PC-9 (cell line): Measurements from ENCODE around the gene RIOK2. TPM values are rescaled to one million over a fixed set of nuclear protein-coding genes. Genes with fewer than 3 reads are reported as not detected.

ENCODE experiments used
- BruUV-seq: library from RNA; stranded (reverse); fragments of 400-500 nt; replicated peaks from 2 replicates; lab custom pipeline; 2021; lab: Mats Ljungman, UMichigan
- CTCF ChIA-PET: fragments of 300-600 bp; sonication (Branson Sonifier 250); formaldehyde crosslinking; loops from one replicate; lab custom pipeline; 2022; ENCODE audit warnings: antibody characterized with exemption; lab: Charles Lee
- POLR2A ChIA-PET: fragments of 300-600 bp; sonication (Branson Sonifier 250); formaldehyde crosslinking; loops from one replicate; lab custom pipeline; 2022; ENCODE audit warnings: antibody characterized with exemption; ENCODE audit not compliant: unreplicated experiment; lab: Charles Lee
- DNase-seq, 2 experiments: peaks; one replicate each; pipeline versions ENCODE4 v3.0.0 to v3.0.0-alpha.2; 2015 to 2022; ENCODE audit warnings: mixed read lengths in 1 of 2
- H2AFZ ChIP-seq: fragments of 200-600 bp; sonication (generic); 2 replicates; pipeline ENCODE4 v1.8.1; 2017; ENCODE audit warnings: antibody characterized with exemption
- H3F3A ChIP-seq: fragments of 200-600 bp; sonication (generic); 2 replicates; pipeline ENCODE4 v1.8.1; 2017; ENCODE audit warnings: antibody characterized with exemption, mild to moderate bottlenecking, low read depth; ENCODE audit not compliant: insufficient read depth
- H3K27ac ChIP-seq: fragments of 200-600 bp; sonication (generic); 2 replicates; pipeline ENCODE4 v1.6.1; 2016; ENCODE audit warnings: mixed run types
- H3K27me3 ChIP-seq: fragments of 200-600 bp; sonication (generic); 2 replicates; pipeline ENCODE4 v1.6.1; 2016; ENCODE audit warnings: low read depth, mixed run types; ENCODE audit not compliant: insufficient read depth
- H3K36me3 ChIP-seq: fragments of 200-600 bp; sonication (generic); 2 replicates; pipeline ENCODE4 v1.6.1; 2016; ENCODE audit warnings: low read depth, mixed run types
- H3K4me1 ChIP-seq: fragments of 200-600 bp; sonication (generic); replicated peaks from 2 replicates; pipeline ENCODE4 v1.6.1; 2016; ENCODE audit warnings: mixed run types; ENCODE audit not compliant: insufficient read depth
- H3K4me2 ChIP-seq: fragments of 200-600 bp; sonication (generic); 2 replicates; pipeline ENCODE4 v1.6.1; 2017; ENCODE audit warnings: mixed run types
- H3K4me3 ChIP-seq: fragments of 200-600 bp; sonication (generic); 2 replicates; pipeline ENCODE4 v1.6.1; 2016; ENCODE audit warnings: mixed run types
- H3K79me2 ChIP-seq: fragments of 200-600 bp; sonication (generic); 2 replicates; pipeline ENCODE4 v1.6.1; 2017; ENCODE audit warnings: low read depth, mixed run types
- H3K9me2 ChIP-seq: fragments of 200-600 bp; sonication (generic); 2 replicates; pipeline ENCODE4 v1.8.1; 2017; ENCODE audit warnings: mild to moderate bottlenecking; ENCODE audit not compliant: insufficient read depth
- H3K9me3 ChIP-seq: fragments of 200-600 bp; sonication (generic); 2 replicates; pipeline ENCODE4 v1.8.1; 2016; ENCODE audit warnings: low read depth; ENCODE audit not compliant: insufficient read depth
- H4K20me1 ChIP-seq: fragments of 200-600 bp; sonication (generic); 2 replicates; pipeline ENCODE4 v1.8.1; 2017; ENCODE audit not compliant: insufficient read depth
- EZH2 ChIP-seq: fragments of 200-600 bp; sonication (generic); IDR thresholded peaks from 2 replicates; pipeline ENCODE4 v1.8.0; 2017; ENCODE audit warnings: antibody characterized with exemption, low read depth
- intact Hi-C: fragments of 100-400 bp; cut with micrococcal nuclease; formaldehyde crosslinking; loops from one replicate; pipeline ENCODE4 v1.10.0; 2022; ENCODE audit not compliant: unreplicated experiment
- total RNA-seq: library from RNA; stranded (reverse); gene quantifications from 2 replicates; pipeline ENCODE4 v1.2.3, GENCODE V29; 2021
- TF ChIP-seq, protein P1 (sequence below): fragments of 200-600 bp; sonication (generic); conservative IDR thresholded peaks from 2 replicates; pipeline ENCODE4 v1.6.1; 2017; ENCODE audit warnings: mixed run types, antibody characterized with exemption, mild to moderate bottlenecking, moderate library complexity

Gene RIOK2
- total RNA-seq, 1 experiment from 2014 or later: 18.4 TPM

DNA sequence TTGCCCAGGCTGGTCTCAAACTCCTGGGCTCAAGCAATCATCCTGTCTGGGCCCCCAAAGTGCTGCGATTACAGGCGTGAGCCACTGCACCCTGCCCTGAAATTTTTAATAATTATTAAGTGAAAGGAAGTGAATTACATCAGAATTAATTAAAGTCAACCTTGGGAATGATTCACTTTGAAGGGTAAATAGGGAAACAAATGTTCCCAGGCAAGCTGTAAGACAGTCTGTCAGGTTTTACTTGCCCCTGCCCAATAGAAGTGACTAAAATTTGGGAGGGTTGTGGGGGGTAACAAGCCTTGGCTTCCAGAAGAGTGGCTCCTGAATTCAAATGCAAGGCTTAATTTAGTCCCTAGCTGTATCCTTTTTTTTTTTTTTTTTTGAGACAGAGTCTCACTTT, 39.3 kb downstream of the RIOK2 start:
- Histone ChIP-seq H3K27ac (no peak overlapping the region), H3K4me3 (no peak overlapping the region), H3F3A (no peaks in the 10 kb centered on the region), H3K9me3 (no peaks in the 10 kb centered on the region), H2AFZ (no peak overlapping the region), H4K20me1 (no peaks in the 10 kb centered on the region), H3K79me2 (no peaks in the 10 kb centered on the region), H3K27me3 (no peaks in the 10 kb centered on the region), H3K9me2 (0 out of 2 replicates have a peak, but pooled peaks cover 5% of the 10 kb centered on the region), H3K4me1 (no peaks in the 10 kb centered on the region), H3K4me2 (no peak overlapping the region), H3K36me3 (no peaks in the 10 kb centered on the region)
- intact Hi-C loops: loop anchor here (5.0 to 10.0 kb wide), 4 partner anchors 146 to 531 kb away; partner anchors contain the start of gene LNPEP
- BruUV-seq: no TSS peak
- no peak for DNase-seq
- ChIA-PET POLR2A (no interaction called here), CTCF (interaction anchor here (2.5 kb wide), 1 partner anchor 275 kb away, joined by 13 read pairs; no protein-coding TSS in a partner anchor)
- TF ChIP-seq, protein P1, sequence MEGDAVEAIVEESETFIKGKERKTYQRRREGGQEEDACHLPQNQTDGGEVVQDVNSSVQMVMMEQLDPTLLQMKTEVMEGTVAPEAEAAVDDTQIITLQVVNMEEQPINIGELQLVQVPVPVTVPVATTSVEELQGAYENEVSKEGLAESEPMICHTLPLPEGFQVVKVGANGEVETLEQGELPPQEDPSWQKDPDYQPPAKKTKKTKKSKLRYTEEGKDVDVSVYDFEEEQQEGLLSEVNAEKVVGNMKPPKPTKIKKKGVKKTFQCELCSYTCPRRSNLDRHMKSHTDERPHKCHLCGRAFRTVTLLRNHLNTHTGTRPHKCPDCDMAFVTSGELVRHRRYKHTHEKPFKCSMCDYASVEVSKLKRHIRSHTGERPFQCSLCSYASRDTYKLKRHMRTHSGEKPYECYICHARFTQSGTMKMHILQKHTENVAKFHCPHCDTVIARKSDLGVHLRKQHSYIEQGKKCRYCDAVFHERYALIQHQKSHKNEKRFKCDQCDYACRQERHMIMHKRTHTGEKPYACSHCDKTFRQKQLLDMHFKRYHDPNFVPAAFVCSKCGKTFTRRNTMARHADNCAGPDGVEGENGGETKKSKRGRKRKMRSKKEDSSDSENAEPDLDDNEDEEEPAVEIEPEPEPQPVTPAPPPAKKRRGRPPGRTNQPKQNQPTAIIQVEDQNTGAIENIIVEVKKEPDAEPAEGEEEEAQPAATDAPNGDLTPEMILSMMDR: no peak
- no peak for TF ChIP-seq EZH2

DNA sequence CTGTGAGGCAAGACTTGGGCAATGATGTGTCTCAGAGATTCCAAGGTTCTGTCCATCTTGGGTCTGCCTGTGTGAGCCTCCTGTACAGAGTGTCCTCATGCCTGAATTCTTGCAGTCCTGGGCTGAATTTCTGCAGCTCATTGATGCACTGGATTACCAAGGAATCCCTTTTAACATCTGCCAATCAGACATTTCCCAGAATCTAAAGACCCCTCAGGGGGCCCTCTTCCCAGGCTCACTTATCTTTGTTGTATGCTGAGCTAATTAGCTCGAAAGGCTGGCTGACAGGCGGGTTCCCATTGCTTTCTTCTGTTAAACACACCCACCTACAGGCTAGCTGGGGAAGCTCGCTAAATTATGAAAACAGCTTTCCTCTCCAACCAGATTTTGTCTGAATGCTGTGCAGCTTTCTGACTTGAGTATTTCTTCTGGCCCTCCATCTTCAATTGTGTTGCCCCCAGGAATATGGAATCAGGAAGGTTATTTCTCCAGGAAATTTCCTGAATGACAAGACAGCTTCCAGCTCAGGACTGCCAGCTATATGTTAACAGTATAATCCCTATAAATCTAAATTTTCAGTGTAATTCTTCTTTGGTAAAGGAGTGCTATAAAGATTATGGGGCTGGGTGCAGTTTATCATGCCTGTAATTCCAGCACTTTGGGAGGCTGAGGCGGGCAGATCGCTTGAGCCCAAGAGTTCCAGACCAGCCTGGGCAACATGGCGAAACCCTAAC, 40.4 kb downstream of the RIOK2 start, which contains the start of gene LIX1:
TSS of gene LIX1 (minus strand) at position 91 of the 734 bp plus-strand sequence. CDS start at position 56, 35 bp downstream.
- no peaks in the 10 kb centered on the region for H3K36me3 ChIP-seq
- no peak within 1 kb of the TSS for H3K4me3 ChIP-seq
- no peaks in the 10 kb centered on the region for H3K27me3 ChIP-seq
- no peaks in the 10 kb centered on the region for H4K20me1 ChIP-seq
- no TSS peak for BruUV-seq
- intact Hi-C loops: loop anchor here (5.0 to 10.0 kb wide), 4 partner anchors 145 to 530 kb away; partner anchors contain the start of gene LNPEP
- no peaks in the 10 kb centered on the region for H3K79me2 ChIP-seq
- no peaks in the 10 kb centered on the region for H3K4me1 ChIP-seq
- ChIA-PET POLR2A (interaction anchor here (0.6 kb wide), 1 partner anchor 99 kb away, joined by 3 read pairs; no protein-coding TSS in a partner anchor), CTCF (interaction anchor here (0.6 to 2.5 kb wide), 3 partner anchors 145 to 274 kb away, joined by 5 to 13 read pairs (median 6); no protein-coding TSS in a partner anchor)
- peak in 1 of 2 experiments; percentile 26 for DNase-seq
- H3K4me2 ChIP-seq: no peak within 1 kb of the TSS
- H3K9me2 ChIP-seq: 0 out of 2 replicates have a peak, but pooled peaks cover 5% of the 10 kb centered on the region
- TF ChIP-seq, protein P1: peak; percentile 73
- no peak for TF ChIP-seq EZH2
- H3F3A ChIP-seq: no peaks in the 10 kb centered on the region
- no peaks in the 10 kb centered on the region for H3K9me3 ChIP-seq
- H2AFZ ChIP-seq: no peak within 1 kb of the TSS
- H3K27ac ChIP-seq: no peak within 1 kb of the TSS

DNA sequence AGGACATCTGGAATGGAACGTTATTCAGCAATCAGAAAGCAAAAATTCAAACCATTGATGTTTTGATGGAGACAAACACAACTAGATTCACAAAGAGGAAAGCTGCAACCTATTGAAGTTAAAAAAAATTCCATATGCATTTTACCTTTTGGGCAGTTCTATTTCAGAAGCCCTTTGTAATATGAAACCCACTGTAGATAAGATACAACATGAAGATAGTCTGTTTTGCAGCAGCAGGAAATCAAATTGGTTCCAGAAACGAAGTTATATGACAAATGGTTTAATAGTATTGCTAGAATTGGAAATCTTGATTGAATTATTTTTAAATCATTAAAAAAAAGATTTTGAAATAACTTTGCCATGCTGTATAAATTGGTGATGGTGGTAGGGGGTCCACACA, 41.5 kb downstream of the RIOK2 start:
- CTCF ChIA-PET: interaction anchor here (0.6 to 2.5 kb wide), 2 partner anchors 24 to 273 kb away, joined by 3 to 13 read pairs; no protein-coding TSS in a partner anchor
- Histone ChIP-seq H2AFZ (no peak overlapping the region), H3K4me1 (no peaks in the 10 kb centered on the region), H3K9me2 (0 out of 2 replicates have a peak, but pooled peaks cover 5% of the 10 kb centered on the region), H3K4me2 (no peak overlapping the region), H3K4me3 (no peak overlapping the region), H3K79me2 (no peaks in the 10 kb centered on the region), H3K27ac (no peak overlapping the region), H3F3A (no peaks in the 10 kb centered on the region), H3K9me3 (no peaks in the 10 kb centered on the region), H3K27me3 (no peaks in the 10 kb centered on the region), H3K36me3 (no peaks in the 10 kb centered on the region), H4K20me1 (no peaks in the 10 kb centered on the region)
- no TSS peak for BruUV-seq
- DNase-seq: no peak
- POLR2A ChIA-PET: interaction anchor here (0.7 kb wide), 1 partner anchor 297 kb away, joined by 3 read pairs; no protein-coding TSS in a partner anchor
- TF ChIP-seq EZH2: no peak
- TF ChIP-seq, protein P1: no peak
- intact Hi-C loops: loop anchor here (5.0 to 10.0 kb wide), 4 partner anchors 144 to 529 kb away; partner anchors contain the start of gene LNPEP
